ENCODE results near the gene TMEM255B.

DNA sequence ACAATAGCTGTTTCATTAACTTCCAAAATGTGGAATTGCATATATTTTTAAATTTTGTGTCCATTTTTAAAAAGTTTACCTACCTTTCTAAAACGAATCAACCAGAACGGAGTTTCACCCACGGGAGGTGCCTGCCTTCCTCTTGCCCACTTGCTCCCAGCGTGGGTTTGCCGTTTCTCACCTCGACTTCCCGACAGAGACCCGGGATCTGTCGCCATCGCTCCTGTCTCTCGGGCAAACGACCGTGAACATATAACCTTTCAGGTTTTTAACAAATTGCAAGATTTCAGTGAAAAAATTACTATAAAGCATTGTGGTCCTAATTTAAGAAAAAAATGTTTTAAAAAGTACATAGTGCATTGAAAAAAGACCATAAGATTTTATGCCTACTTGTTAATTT, 4.2 kb downstream of the TMEM255B start:
- TF ChIP-seq, protein P1, sequence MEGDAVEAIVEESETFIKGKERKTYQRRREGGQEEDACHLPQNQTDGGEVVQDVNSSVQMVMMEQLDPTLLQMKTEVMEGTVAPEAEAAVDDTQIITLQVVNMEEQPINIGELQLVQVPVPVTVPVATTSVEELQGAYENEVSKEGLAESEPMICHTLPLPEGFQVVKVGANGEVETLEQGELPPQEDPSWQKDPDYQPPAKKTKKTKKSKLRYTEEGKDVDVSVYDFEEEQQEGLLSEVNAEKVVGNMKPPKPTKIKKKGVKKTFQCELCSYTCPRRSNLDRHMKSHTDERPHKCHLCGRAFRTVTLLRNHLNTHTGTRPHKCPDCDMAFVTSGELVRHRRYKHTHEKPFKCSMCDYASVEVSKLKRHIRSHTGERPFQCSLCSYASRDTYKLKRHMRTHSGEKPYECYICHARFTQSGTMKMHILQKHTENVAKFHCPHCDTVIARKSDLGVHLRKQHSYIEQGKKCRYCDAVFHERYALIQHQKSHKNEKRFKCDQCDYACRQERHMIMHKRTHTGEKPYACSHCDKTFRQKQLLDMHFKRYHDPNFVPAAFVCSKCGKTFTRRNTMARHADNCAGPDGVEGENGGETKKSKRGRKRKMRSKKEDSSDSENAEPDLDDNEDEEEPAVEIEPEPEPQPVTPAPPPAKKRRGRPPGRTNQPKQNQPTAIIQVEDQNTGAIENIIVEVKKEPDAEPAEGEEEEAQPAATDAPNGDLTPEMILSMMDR (IDR thresholded peaks at IDR 0.05; ENCODE audit: low read depth, low read length) = no peak
- no peak for TF ChIP-seq POLR2A (IDR thresholded peaks at IDR 0.05; ENCODE audit: extremely low read depth, insufficient read length)
- TF ChIP-seq, protein P2, sequence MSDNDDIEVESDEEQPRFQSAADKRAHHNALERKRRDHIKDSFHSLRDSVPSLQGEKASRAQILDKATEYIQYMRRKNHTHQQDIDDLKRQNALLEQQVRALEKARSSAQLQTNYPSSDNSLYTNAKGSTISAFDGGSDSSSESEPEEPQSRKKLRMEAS (IDR thresholded peaks at IDR 0.05; ENCODE audit: low read depth, low read length) = no peak

Data from NB4 (cell line).